GM19468 (cell line): ENCODE measurements around the gene KCNA1.
A peak's percentile ranks its signal among the peaks of the same experiment; 100 is the strongest.

Experiments used
- ATAC-seq: cut with Tn5 transposase; IDR thresholded peaks from one replicate; pipeline ENCODE4 v1.9.1; 2021; ENCODE audit warnings: mild to moderate bottlenecking, moderate library complexity, moderate number of reproducible peaks; ENCODE audit not compliant: unreplicated experiment; ENCODE audit errors: extremely low read depth

Gene KCNA1

GRCh38 chr12:4910502-4911315, 1.0 kb downstream of the KCNA1 start:
- ATAC-seq: no peak

DNA sequence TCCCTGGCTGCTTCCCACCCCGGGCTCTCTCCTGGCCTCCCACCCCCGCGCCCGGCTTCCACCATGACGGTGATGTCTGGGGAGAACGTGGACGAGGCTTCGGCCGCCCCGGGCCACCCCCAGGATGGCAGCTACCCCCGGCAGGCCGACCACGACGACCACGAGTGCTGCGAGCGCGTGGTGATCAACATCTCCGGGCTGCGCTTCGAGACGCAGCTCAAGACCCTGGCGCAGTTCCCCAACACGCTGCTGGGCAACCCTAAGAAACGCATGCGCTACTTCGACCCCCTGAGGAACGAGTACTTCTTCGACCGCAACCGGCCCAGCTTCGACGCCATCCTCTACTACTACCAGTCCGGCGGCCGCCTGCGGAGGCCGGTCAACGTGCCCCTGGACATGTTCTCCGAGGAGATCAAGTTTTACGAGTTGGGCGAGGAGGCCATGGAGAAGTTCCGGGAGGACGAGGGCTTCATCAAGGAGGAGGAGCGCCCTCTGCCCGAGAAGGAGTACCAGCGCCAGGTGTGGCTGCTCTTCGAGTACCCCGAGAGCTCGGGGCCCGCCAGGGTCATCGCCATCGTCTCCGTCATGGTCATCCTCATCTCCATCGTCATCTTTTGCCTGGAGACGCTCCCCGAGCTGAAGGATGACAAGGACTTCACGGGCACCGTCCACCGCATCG, 1.8 kb downstream of the KCNA1 start:
- ATAC-seq: no peak

DNA sequence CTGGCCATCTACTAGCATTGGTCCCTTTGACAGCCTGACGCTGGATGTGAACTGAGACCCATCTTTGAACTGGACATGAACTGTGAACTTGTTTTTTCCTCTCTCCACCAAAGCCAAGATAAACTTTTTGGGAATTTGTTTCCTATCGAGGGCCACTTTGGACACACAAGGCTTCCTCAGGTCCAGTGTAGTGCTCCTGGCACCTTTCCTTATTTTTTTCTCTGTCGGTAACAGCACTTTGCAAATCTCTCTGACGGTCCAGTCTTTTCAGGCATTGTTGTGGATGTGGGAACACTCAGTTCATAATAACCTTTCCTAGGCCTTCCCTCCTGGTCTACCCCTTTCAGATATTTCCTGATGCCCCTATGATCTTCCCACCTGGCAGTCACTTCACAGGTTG, 5.0 kb downstream of the KCNA1 start:
- no peak for ATAC-seq

DNA sequence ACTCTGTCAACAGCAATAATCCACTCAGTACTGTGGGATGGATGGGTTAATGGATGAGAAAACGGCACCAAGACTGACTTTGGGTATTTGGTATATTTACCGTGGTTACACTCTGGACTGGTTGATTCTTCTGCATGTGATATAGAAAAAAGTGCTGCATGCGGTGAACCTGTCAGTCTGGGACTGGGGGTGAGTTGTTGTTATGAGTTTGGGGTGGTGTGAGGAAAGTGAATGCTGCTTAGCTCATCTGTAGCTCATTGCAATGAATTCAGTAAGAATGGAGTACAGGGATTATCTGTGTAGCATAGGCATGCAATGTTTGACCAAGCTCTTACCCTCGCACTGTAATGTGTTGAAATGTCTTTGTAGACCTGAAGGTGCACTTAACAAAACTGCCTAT, 6.0 kb downstream of the KCNA1 start:
- no peak for ATAC-seq

- ATAC-seq: no peak
Measured at GRCh38 chr12:4918950-4919660, 9.4 kb downstream of the KCNA1 start.

DNA sequence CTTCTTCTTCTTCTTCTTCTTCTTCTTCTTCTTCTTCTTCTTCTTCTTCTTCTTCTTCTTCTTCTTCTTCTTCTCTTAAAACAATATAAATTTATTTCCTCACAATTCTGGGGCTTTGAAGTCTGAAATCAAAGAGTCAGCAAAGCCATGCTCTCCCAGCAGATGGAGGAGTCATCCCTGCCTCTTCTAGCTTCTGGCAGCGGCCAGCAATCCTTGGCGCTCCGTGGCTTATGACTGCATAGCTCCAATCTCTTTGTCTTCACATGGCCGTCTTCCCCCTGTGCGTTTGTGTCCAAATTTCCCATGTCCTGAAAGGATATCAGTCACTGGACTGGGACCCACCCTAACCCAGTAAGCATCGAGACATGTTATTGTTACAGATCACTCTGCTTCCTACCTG, 22.9 kb downstream of the KCNA1 start:
- ATAC-seq: no peak

GRCh38 chr12:4933411-4933810, 23.7 kb downstream of the KCNA1 start:
- no peak for ATAC-seq

GRCh38 chr12:4934407-4935035, 24.8 kb downstream of the KCNA1 start:
- ATAC-seq: no peak

GRCh38 chr12:4938900-4939299, 29.2 kb downstream of the KCNA1 start:
- ATAC-seq: no peak

GRCh38 chr12:4939418-4940023, 29.8 kb downstream of the KCNA1 start:
- ATAC-seq: no peak

- peak; percentile 55 for ATAC-seq
Measured at GRCh38 chr12:4943067-4943937, 33.6 kb downstream of the KCNA1 start.

- no peak for ATAC-seq
Measured at GRCh38 chr12:4943938-4944284, 34.2 kb downstream of the KCNA1 start.

DNA sequence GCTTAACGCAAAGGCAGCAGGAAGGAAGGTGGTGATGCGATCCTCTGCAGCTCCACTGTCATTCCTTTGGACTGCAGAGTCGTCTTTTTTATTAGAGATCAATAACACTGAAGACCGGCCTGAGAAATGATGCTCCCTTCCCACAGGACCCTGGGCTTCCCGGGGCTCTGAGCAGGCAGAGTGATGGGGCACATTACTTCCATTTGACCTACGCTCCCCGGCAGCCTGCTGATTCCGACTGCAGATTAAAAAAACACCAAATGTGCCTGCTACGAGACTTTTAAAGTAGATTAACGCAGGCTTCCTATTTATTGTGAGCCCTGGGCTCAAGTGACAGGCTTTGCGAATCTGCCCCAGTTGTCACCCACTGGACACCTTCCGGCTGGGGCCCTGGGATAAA, 37.5 kb downstream of the KCNA1 start:
- no peak for ATAC-seq

GRCh38 chr12:4951083-4951482, 41.4 kb downstream of the KCNA1 start:
- ATAC-seq: no peak

GRCh38 chr12:4951601-4952000, 41.9 kb downstream of the KCNA1 start:
- no peak for ATAC-seq

- no peak for ATAC-seq
Measured at GRCh38 chr12:4954621-4955354, 45.1 kb downstream of the KCNA1 start.

GRCh38 chr12:4956054-4956453, 46.3 kb downstream of the KCNA1 start:
- ATAC-seq: no peak

DNA sequence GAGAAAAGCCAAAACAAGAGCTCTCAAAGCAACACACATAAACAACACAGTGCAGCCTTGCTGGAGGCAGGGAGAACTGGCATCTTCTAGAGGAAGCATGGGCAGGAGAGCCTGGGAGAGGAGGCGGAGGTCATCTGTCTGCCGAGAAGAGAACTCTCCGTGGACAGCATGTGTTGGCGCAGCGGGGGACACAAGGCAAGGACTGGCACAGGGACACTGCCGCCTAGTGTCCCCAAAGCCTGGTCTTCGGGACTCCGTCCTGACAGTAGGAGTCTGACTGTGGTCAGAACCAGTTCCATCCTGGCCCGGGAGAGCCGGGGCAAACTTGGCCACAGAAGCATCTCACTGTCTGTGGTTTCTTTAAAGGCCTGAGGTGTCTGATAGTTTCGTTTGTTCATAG, 47.3 kb downstream of the KCNA1 start:
- ATAC-seq: no peak

DNA sequence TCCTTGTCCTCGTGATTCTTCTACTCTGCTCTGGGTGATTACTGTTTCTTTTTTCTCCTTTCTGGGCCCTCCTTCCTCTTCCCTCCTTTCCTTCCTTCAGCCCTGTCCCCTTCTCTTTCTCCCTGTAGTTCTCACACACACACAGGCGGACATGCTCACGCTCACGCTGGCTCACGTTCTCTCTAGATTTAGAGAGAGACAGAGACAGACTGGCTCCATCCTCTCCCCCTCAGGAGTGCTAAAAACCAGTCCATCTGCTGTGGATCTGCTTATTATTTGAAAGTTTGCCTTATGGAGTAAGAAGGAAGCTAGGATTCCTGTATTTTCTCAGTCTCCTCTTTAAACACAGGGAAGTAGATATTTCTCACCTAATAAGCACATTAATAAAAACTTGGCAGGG, 48.1 kb downstream of the KCNA1 start:
- ATAC-seq: no peak
